ENCODE data around the gene MARCHF2. TPM values are rescaled to one million over a fixed set of nuclear protein-coding genes. Genes with fewer than 3 reads are reported as not detected.

The MARCHF2 gene
- total RNA-seq, 2 experiments from 2014 or later, result 20.0 to 22.2 TPM

DNA sequence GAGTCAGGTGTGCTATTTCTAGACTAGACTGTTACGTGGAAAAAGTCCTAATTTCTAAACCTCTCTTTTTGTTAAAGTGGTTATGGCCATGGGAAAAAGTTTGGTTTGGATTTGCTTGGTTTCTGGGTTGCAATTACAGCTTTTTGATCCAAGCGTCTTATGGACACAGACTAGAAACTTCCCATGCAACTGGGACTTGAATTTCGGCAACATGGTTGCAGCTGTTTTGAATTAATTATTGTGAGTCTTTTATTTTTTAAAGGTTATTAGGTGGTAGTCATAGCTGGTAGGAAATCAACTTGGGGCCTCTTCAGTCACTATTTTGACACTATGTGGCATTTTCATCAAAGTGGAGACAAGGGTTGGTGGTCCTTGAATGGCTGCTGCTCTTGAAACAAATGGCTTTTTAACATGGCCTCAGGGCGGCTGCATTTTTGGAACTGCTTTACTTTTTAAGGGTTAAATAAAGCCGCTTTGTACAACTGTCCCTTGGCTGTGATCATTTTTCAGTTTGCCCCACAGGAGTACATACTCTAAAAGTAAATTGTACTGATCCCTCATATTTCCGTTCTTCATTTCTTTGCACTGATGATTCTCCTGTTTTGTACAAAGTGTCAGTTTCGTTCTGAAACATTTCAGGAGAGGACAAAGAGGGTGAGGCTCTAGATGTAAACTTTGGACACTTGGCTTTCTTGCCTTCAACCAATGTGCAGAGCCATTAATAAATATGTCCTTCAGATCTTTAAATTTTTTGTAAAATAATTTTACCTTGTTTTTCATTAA, 47.6 kb downstream of the MARCHF2 start:
- DNase-seq, result no peak
- Histone ChIP-seq H3K36me3 (ENCODE audit: insufficient read depth, low read length) (peaks cover 88% of the 10 kb centered on the region), H3K27me3 (ENCODE audit: control insufficient read depth in 1 of 2, insufficient read depth in 2 of 2, low read length in 2 of 2) (no peaks in the 10 kb centered on the region), H3K4me1 (ENCODE audit: insufficient read depth, low read length) (peaks cover 27% of the 10 kb centered on the region), H3K9me3 (ENCODE audit: control insufficient read depth in 1 of 2, insufficient read depth in 1 of 2, low read length in 2 of 2) (no peaks in the 10 kb centered on the region), H3K27ac (ENCODE audit: low read depth in 1 of 2, low read length in 2 of 2) (no peak overlapping the region), H3K4me3 (ENCODE audit: low read length) (no peak overlapping the region)
- Mint-ChIP-seq H3K4me3 (no peak overlapping the region), H3K9me3 (no peaks in the 10 kb centered on the region), H3K27me3 (no peaks in the 10 kb centered on the region), H3K27ac (peak overlapping the region; percentile 22), H3K36me3 (ENCODE audit: low read depth) (peaks cover 96% of the 10 kb centered on the region), H3K4me1 (ENCODE audit: low read depth) (peaks cover 82% of the 10 kb centered on the region)
- intact Hi-C loops (cut with DNase I, micrococcal nuclease), result no loop called here
- TF ChIP-seq, protein P1, sequence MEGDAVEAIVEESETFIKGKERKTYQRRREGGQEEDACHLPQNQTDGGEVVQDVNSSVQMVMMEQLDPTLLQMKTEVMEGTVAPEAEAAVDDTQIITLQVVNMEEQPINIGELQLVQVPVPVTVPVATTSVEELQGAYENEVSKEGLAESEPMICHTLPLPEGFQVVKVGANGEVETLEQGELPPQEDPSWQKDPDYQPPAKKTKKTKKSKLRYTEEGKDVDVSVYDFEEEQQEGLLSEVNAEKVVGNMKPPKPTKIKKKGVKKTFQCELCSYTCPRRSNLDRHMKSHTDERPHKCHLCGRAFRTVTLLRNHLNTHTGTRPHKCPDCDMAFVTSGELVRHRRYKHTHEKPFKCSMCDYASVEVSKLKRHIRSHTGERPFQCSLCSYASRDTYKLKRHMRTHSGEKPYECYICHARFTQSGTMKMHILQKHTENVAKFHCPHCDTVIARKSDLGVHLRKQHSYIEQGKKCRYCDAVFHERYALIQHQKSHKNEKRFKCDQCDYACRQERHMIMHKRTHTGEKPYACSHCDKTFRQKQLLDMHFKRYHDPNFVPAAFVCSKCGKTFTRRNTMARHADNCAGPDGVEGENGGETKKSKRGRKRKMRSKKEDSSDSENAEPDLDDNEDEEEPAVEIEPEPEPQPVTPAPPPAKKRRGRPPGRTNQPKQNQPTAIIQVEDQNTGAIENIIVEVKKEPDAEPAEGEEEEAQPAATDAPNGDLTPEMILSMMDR (IDR thresholded peaks at IDR 0.05), result no peak
- ATAC-seq (ENCODE audit: poor library complexity), result no peak
- CTCF ChIA-PET, result interaction anchor here (1.0 kb wide), 1 partner anchor 45 kb away, joined by 3 read pairs; no protein-coding TSS in a partner anchor
- POLR2A ChIA-PET, result interaction anchor here (1.4 kb wide), 1 partner anchor 27 kb away, joined by 4 read pairs; no protein-coding TSS in a partner anchor

DNA sequence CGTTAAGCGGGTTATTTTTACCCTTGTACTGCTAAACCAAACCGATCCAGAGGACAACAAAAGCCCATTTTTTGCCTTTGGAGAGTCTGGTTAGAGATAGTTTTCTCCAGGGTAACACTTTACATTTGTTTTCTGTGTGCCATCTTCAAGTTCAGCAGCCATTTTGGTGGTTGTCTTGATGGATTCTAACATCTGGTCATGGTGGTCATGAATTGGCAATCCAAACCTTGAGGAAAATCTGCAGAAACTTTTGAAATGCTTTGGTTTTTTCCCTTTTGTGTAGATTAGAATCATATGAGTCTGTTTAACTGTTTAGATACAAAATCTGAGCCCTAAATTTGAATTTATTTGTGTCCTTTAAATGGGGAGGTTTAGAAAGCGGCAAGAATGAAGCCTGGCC, 48.3 kb downstream of the MARCHF2 start:
- Histone ChIP-seq H3K9me3 (ENCODE audit: control insufficient read depth in 1 of 2, insufficient read depth in 1 of 2, low read length in 2 of 2) (no peaks in the 10 kb centered on the region), H3K4me3 (ENCODE audit: low read length) (no peak overlapping the region), H3K27ac (ENCODE audit: low read depth in 1 of 2, low read length in 2 of 2) (no peak overlapping the region), H3K27me3 (ENCODE audit: control insufficient read depth in 1 of 2, insufficient read depth in 2 of 2, low read length in 2 of 2) (no peaks in the 10 kb centered on the region), H3K4me1 (ENCODE audit: insufficient read depth, low read length) (peaks cover 23% of the 10 kb centered on the region), H3K36me3 (ENCODE audit: insufficient read depth, low read length) (peaks cover 88% of the 10 kb centered on the region)
- no peak overlapping the region for H3K4me3 Mint-ChIP-seq
- DNase-seq (no peak), ATAC-seq (ENCODE audit: poor library complexity) (no peak)
- H3K27me3 Mint-ChIP-seq, result no peaks in the 10 kb centered on the region
- POLR2A ChIA-PET, result no interaction called here
- H3K9me3 Mint-ChIP-seq, result no peaks in the 10 kb centered on the region
- intact Hi-C loops (cut with DNase I, micrococcal nuclease), result no loop called here
- peak overlapping the region; percentile 43 for H3K27ac Mint-ChIP-seq
- CTCF ChIA-PET, result no interaction called here
- H3K36me3 Mint-ChIP-seq (ENCODE audit: low read depth), result peaks cover 96% of the 10 kb centered on the region
- TF ChIP-seq, protein P1 (IDR thresholded peaks at IDR 0.05), result no peak
- H3K4me1 Mint-ChIP-seq (ENCODE audit: low read depth), result peaks cover 80% of the 10 kb centered on the region

DNA sequence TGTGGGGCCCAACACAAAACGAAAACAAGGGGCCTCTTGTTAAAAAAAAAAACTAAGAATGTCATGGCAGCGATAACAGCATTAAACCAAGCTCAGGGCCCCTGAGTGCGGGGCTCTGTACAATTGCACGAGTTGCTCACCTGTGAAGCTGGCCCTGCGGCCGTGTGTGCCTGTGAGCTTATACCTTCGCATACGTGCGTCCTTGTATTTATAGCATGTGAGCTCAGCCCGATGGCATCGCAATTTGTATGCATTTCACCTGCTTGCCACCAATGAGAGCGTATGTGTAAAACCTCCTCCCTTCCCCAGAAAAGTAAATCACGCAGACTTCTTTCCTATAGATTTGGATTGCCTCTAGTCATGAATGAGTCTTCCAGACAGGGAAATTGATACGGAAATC, 48.8 kb downstream of the MARCHF2 start:
- H3K27me3 ChIP-seq (ENCODE audit: control insufficient read depth in 1 of 2, insufficient read depth in 2 of 2, low read length in 2 of 2), result no peaks in the 10 kb centered on the region
- no peak for ATAC-seq (ENCODE audit: poor library complexity)
- no peak overlapping the region for H3K27ac ChIP-seq (ENCODE audit: low read depth in 1 of 2, low read length in 2 of 2)
- peaks cover 96% of the 10 kb centered on the region for H3K36me3 Mint-ChIP-seq (ENCODE audit: low read depth)
- peaks cover 19% of the 10 kb centered on the region for H3K4me1 ChIP-seq (ENCODE audit: insufficient read depth, low read length)
- TF ChIP-seq, protein P1 (IDR thresholded peaks at IDR 0.05), result no peak
- POLR2A ChIA-PET, result interaction anchor here (1.3 to 1.6 kb wide), 3 partner anchors 11 to 19 kb away, joined by 3 to 5 read pairs (median 4); no protein-coding TSS in a partner anchor
- H3K4me3 Mint-ChIP-seq, result no peak overlapping the region
- CTCF ChIA-PET, result no interaction called here
- no peaks in the 10 kb centered on the region for H3K9me3 ChIP-seq (ENCODE audit: control insufficient read depth in 1 of 2, insufficient read depth in 1 of 2, low read length in 2 of 2)
- no peak for DNase-seq
- H3K9me3 Mint-ChIP-seq, result no peaks in the 10 kb centered on the region
- H3K27me3 Mint-ChIP-seq, result no peaks in the 10 kb centered on the region
- no peak overlapping the region for H3K4me3 ChIP-seq (ENCODE audit: low read length)
- H3K4me1 Mint-ChIP-seq (ENCODE audit: low read depth), result peaks cover 76% of the 10 kb centered on the region
- peaks cover 88% of the 10 kb centered on the region for H3K36me3 ChIP-seq (ENCODE audit: insufficient read depth, low read length)
- intact Hi-C loops (cut with DNase I, micrococcal nuclease), result no loop called here
- H3K27ac Mint-ChIP-seq, result no peak overlapping the region

Measured in CD4-positive, alpha-beta T cell (primary cell).